ENCODE measurements around the gene TBK1. TPM values are rescaled to one million over a fixed set of nuclear protein-coding genes. Genes with fewer than 3 reads are reported as not detected.
"Not testable (repeated sequence)": the region's sequence is repeated elsewhere in the genome, so short reads cannot be mapped to it uniquely, and the experiment has no call there.

TBK1 gene
- total RNA-seq, 1 donor from 2014 or later = 61.4 TPM

DNA sequence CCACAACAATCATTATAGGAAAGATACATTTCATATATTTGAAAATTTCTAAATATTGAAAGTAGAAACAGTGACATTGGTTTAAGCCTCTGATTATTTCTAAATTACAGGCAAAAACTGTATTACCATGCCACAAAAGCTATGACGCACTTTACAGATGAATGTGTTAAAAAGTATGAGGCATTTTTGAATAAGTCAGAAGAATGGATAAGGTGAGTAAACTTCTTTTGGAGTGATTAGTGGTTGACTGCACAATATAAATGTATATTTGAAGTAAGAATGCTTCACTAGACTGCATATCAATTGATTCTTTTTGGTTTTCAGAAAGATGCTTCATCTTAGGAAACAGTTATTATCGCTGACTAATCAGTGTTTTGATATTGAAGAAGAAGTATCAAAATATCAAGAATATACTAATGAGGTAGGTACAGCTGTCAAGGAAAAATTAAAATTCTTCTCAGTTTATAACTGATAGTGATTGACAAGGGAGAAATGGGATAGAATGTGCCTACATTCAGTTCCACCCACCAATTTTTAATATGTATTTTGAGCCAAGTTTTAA lies 45.0 kb downstream of the TBK1 start:
- no peak for DNase-seq (ENCODE audit: low spot score)

DNA sequence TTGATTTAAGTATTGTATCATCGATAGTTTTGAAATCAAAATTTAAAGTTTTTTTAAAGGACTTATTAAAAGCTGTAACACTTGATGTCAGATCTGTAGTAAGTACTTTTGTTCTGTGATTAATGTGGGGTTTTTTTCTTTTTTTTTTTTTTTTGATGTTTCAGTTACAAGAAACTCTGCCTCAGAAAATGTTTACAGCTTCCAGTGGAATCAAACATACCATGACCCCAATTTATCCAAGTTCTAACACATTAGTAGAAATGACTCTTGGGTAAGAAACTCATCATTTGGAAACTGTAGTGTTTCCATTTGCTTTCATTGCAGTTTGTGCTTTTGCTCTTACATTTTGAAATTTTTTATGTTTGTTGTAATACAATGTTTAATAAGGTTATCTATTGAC lies 45.6 kb downstream of the TBK1 start:
- DNase-seq (ENCODE audit: low spot score) = no peak

DNA sequence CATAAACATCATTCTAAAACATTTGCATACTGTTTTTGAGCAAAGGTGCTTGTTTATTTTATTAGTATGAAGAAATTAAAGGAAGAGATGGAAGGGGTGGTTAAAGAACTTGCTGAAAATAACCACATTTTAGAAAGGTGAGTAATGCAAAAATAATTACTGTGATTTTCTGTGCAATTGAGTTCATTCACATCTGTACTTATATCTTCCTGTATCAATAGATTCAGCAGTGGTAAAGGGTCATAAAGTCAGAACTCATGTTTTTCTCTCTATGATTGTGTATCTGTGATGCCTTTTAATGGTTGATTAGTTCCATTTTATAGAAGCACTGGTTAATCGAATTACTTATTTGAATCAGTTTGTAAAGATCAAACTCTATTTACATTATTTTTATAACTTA lies 46.0 kb downstream of the TBK1 start:
- no peak for DNase-seq (ENCODE audit: low spot score)

DNA sequence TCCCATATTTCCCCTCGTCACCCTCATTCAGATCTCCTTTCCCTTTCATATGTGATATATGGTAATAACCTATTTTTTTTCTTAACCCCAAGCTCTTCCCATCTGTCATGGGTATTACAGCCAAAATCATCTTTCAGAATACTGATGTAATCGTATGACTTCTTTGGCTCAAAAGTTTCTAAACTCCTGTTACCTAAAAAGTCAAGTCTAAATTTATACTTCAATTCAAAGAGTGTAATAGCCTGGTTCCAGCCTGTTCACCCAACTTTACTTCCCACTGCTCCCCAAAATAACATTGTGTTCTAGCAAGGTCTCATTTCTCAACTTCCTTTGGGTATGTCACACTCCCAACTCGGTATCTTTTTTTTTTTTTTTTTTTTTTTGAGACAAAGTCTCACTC lies 48.5 kb downstream of the TBK1 start:
- no peak for DNase-seq (ENCODE audit: low spot score)

DNA sequence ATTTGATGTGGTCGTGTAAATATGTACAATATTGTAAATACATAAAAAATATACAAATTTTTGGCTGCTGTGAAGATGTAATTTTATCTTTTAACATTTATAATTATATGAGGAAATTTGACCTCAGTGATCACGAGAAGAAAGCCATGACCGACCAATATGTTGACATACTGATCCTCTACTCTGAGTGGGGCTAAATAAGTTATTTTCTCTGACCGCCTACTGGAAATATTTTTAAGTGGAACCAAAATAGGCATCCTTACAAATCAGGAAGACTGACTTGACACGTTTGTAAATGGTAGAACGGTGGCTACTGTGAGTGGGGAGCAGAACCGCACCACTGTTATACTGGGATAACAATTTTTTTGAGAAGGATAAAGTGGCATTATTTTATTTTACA lies 49.6 kb downstream of the TBK1 start:
- no peak for DNase-seq (ENCODE audit: low spot score)

DNA sequence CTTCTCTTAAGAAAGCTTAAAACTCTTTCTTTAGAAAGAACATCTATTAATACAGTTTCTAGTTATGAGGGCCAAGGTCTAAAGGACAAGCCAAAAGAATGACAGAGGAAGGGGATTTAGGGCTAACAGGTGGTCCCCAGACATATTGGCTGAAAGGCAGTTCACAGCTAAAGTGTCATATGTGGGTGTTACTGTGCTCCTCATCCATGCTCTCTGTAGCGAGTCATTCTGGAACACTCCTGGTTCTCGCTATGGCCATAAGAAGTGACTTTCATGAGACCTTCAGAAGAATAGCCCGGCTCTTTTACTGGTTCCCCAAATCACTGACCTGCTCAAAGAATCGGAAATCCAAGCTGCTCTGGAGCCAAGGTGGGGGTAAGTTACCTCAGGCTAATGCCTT lies 55.0 kb downstream of the TBK1 start:
- DNase-seq (ENCODE audit: low spot score) = no peak

DNA sequence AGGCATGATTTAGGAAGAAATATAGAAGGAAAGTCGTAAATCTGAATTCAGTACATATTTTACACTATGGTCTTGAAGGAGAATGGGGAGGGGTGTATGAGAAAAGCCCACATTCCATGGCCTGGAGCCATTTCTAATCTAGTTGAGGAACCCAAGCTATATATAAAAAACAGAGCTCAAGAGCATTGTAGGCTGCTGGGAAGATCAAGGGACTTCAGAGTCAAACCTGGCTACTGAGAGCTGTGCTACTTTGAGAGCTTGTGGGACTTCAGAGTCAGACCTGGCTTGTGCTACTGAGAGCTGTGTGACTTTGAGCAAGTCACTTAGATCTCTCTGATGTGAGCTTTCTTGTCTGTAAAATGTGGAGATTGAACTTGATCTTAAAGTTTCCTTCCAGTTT lies 58.7 kb downstream of the TBK1 start:
- peak; percentile 27 for DNase-seq (ENCODE audit: low spot score)

DNA sequence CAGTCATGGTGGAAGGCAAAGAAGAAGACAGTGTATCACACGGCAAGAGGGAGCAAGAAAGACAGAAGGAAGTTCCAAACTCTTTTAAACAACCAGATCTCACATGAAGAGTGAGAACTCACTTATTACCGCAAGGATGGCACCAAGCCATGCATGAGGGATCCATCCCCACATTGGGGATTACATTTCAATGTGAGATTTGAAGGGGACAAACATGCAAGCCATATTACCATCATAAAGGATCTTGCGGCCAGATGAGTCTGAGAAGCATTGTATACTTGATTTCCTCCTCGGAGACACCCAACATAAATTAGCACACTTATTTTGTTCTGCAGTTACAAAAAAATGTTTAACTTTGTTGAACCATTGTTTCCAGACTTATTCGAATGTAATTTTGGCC lies 66.5 kb downstream of the TBK1 start:
- DNase-seq (ENCODE audit: low spot score) = no peak

DNA sequence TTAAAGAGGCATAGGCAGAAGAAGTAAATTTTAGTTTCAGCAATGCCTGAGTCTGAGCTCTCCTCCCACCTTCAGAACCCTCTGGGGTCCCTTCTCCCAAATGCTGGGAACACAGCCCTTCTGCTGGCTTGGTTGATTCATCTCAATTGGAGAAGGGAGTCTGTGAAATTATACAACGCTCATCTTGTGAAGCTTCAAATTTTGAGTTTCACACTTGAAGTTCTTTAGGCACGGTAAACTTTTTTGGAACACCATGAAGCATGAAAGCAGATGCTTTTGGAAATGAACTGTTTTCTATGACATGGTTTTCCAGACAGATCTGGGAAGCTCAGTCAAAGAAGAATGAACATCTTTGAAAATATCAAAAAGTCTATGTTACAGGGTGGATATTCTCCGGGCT lies 69.9 kb downstream of the TBK1 start:
- DNase-seq (ENCODE audit: low spot score) = no peak

DNA sequence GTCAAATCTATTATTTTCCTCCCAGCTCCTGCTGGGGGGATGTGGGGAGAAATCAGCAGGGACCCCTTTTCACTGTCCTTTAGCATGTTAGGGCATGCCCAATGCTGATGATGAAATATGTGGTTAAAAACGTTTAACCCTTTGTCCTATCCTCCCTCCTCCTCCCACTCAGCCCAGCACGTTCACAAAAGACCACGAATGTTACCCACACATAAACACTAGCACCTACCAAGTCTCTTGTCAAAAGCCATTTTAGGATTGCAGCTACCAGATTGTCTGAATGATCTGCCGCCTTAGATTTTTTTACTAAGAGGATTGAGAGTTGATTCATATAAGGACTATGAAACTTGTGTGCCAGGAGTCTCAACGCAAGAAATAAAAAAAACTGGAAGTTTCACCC lies 70.4 kb downstream of the TBK1 start:
- DNase-seq (ENCODE audit: low spot score) = no peak

DNA sequence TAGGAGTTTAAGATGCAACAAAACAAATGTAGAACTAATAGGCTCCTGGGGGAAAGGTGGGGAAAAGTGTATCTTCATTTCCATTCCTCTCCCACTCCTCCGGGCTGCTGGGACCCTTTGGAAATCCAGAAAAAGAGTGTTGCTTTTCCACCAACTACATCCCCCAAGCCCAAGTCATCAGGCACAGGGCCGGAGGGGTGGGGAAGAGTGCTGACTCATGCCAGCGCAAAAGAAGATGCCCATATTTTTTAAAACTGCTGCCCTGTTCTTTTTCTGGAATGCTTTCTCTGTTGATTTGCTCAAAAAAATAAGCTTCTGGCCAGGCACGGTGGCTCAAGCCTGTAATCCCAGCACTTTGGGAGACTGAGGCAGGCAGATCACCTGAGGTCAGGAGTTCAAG lies 70.9 kb downstream of the TBK1 start:
- DNase-seq (ENCODE audit: low spot score) = no peak

DNA sequence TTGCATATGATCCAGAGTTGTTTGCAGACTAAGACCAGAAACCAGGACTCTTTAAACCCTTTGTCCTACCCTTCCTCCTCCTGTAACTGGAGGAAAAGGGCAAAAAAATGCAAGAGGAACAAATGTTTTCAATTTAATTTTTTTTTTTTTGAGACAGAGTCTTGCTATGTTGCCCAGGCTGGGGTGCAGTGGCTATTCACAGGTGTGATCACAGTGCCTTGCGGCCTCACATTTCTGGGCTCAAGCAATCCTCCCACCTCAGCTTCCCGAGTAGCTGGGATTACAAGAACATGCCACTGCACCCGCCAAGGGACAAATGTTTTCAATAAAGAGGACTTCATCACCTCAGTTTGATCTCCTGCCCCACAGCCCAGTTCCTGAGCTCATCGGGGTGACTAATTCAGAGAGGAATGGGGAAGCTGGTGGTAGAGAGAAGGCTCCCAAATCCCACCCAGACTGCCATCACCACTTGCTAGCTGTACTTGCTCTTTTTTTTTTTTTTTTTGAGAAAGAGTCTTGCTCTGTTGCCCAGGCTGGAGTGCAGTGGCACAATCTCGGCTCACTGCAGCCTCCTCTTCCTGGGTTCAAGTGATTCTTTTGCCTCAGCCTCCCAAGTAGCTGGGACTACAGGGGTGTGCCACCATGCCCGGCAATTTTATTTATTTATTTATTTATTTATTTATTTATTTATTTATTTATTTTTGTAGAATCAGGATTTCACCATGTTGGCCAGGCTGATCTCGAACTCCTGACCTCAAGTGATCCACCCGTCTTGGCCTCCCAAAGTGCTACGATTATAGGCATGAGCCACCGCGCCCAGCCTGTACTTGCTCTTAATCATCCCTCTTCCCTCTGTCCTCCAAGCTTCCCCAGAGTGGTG lies 71.9 kb downstream of the TBK1 start:
- not testable (repeated sequence) for DNase-seq (ENCODE audit: low spot score)

DNA sequence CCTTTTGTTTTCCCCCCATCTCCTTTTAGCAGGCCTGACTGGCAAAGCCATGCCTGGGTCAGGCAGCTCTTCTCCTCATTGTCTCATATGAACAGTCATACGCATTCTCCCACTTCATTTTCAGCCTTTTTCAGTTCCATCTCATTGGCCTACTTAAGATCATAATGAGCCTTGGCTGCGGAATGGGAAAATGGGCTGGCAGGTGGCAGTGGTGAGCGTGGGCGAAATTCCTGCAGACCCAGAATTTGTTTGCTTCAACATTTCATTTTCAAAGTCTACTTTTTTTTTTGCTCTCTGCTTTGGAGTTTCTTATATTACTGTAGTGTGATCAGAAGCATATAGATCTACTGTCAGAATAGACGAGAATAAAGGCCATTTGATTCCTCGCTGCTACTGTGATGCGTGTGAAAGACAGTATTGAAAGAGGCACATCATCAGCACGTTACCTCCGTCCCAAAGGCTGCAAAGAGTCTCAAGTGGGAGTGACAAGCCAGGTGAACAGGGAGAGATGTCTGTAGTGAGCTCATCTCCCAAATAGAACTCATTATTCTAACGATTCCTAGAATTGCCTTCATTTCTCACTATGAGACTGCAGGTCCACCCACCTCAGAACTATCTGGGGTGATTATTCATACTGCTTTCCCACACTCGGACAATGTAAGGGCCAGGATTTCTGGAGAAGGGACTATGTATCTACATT lies 73.7 kb downstream of the TBK1 start:
- DNase-seq (ENCODE audit: low spot score) = no peak

DNA sequence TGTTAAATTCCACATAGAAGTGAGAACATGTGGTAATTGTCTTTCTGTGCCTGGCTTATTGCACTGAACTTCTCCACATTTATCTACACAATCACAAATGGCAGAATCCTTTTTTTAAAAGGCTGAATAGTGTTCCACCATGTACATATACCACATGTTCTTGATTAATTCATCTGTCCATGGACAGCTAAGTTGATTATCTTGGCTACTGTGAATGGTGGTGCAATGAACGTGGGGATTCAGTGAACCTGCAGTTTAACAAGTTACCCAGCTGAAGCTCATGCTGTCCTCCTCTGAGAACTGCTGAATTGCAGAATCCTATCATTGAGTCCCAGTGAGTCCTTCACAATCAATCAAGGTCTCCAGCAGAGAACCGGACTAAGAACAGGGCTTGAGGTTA lies 74.9 kb downstream of the TBK1 start:
- no peak for DNase-seq (ENCODE audit: low spot score)

DNA sequence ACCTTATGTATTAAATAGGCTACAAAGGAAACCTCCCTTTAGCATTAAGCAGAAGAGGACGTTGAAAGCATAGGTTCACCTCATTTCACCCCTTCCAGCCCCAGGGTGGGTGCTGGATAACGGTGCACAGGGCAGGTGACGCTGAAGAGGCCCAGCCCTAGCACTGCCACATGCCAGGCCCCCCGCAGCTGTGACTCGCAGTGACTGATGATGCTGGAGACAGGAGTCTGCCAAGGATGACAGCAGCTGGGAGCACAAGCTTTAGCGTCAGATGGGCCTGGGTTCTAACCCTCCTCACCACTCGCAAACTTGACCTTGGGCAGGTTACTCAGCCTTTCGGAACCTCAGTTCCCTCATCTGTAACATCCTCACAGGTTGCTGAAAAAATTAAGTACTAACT lies 76.7 kb downstream of the TBK1 start:
- DNase-seq (ENCODE audit: low spot score) = no peak

DNA sequence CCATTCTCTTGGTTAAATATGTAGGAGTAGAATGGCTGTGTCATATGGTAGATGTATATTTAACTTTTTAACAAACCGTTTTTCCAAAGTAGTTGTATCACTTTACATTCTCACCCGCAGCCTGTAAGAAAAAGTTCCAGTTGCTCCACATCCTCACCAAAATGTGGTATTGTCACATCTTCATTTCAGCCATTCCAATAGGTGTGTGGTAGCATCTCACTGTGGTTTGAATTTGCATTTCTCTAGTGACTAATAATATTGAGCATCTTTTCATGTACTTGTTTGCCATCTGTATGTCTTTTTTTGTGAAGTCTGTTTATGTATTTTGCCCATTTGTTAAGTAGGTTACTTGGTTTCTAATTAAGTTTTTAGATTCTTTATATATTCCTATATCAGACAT lies 78.6 kb downstream of the TBK1 start:
- DNase-seq (ENCODE audit: low spot score) = no peak

DNA sequence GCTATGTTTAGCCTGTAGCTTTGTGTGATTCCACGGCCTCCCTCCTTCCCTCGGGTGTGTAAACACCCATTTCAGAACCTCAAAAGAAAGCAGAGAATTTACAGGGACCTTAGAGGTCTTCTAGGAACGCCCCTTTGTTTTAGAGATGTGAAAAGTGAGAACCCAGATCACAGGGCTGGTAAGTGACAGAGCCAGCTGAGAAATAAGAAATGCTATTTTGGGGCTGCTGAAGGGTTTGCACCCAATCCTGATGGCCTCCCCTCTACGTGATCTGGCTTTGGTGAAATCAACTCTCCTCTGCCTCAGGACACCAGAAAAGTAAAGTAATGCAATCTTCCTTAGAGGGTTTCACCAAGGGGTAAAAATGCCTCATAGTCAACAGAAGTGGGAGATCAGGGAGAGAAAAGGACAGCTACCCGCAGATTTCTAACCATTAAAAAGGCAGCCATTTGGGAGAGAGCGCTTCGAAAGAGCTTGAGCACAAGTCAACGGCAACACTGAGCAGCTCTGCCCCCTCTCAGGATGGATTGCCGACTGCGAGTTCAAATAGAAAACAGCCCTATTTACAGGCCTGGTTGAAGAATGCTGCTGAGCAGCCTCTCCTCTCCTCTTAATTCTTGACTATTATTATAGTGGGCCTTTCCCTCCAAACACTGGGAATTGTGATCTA lies 79.9 kb downstream of the TBK1 start:
- DNase-seq (ENCODE audit: low spot score) = no peak

DNA sequence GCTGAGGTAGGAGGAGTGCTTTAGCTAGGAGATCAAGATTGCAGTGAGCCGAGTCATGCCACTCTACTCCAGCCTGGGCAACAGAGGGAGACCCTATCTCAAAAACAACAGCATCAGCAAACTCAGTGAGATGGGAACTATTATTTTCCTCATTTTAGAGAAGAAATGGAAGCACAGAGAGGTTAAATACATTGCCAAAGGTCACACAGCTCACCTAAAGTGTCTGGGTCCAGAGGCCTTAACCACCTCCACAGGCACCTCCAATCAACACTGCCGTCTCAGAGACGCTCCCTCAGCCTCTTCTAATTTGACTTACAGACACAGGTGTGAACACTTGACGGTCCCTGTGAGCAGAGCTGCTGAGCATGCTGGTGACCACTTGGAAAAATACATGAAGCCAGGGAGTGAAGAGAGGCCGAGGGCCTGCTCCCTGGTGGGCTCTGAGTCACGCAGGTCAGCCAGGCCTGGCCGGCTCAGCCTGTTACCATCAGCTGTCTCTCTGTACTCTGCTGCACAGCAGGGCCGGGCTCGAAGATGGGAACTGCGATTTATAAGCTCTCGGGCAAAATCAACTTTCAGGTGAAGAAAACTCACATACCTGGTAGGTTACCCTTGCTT lies 80.9 kb downstream of the TBK1 start:
- no peak for DNase-seq (ENCODE audit: low spot score)

DNA sequence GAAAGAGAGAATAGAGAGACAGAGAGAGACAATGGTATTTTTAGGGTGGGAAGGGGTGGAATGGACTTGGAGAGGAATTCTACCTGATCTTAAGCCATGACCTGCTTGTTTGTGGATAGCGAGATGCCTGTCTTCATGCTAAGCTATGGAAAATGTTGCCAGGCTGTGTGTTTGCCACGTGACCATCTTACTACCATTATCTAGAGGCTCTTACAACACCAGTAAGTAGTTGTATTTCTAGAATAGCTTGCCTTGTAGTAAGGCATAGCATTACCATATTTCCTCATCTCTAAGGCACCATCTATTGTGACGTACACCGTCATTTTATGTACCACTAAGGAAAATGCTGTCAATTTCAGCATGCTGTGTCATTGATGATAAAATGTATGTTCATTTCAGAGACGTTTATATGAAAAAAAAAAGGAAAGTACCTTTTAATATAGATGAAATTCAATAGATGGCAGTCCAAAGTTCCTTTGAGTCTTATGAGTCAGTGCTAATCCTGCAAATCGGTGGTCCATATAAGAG lies 82.8 kb downstream of the TBK1 start:
- DNase-seq (ENCODE audit: low spot score) = no peak

DNA sequence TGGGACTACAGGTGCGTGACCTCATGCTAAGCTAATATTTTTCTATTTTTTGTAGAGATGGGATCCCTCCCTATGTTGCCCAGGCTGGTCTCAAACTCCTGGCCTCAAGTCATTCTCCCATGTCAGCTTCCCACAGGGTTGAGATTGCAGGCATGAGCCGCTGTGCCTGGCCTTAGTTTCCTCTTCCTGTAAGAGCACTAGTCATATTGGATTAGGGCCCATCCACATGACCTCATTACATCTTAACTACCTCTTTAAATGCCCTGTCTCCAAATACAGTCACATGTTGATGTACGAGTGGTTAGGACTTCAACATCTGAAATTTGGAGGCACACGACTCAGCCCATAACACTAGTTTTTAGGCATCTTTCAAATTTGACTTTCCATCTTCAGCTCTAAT lies 86.2 kb downstream of the TBK1 start:
- DNase-seq (ENCODE audit: low spot score) = no peak

DNA sequence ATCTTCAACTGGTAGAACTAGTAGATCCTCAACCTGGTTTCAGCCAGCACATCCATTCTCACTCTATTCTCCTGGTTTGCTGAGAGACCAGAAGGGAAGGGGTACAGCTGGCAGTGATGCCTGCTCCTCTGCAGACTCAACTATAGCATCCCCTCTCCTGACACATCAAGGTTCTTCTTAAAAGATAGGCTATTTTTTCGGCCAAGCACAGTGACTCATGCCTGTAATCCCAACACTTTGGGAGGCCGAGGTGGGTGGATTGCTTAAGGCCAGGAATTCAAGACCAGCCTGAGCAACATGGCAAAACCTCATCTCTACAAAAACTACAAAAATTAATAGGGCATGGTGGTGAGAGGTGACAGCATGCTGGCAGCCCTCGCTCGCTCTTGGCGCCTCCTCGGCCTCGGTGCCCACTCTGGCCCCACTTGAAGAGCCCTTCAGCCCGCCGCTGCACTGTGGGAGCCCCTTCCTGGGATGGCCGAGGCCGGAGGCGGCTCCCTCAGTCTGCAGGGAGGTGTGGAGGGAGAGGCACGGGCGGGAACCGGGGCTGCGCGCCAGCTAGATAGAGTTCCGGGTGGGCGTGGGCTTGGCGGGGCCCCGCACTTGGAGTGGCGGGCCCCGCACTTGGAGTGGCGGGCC lies 90.6 kb downstream of the TBK1 start:
- DNase-seq (ENCODE audit: low spot score) = not testable (repeated sequence)

Measured in umbilical cord (tissue), 2 donors.